Neural cell (in vitro differentiated cells): Measurements from ENCODE around the gene ERGIC2.

Experiments
- SMC3 ChIP-seq: fragments of 450-650 bp; conservative IDR thresholded peaks from 2 replicates; pipeline ENCODE4 v1.6.1; 2014; ENCODE audit warnings: antibody characterized with exemption, mild to moderate bottlenecking, moderate library complexity; ENCODE audit not compliant: poor library complexity
- TF ChIP-seq, protein P1 (sequence below): fragments of 450-650 bp; IDR thresholded peaks from 2 replicates; pipeline ENCODE4 v1.5.1; 2014; ENCODE audit warnings: antibody characterized with exemption, mild to moderate bottlenecking, moderate library complexity; ENCODE audit not compliant: poor library complexity, severe bottlenecking

DNA sequence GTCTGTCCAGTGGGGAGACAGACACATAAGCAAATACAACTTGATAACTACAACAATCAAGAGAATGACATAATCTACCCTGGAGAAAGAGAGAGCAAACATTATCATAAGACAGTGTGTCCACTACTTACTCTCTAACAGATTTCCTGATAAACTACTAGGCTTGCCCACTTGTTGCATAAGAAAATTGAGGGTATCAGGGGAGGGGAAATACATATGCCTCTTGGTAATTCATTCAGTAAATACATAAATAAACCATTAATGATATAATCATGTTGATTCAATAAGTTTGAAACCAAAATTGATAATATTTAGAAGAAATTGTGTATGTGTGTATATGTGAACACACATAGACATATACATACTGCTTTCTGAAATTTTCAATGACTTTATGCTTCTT, 76.6 kb downstream of the ERGIC2 start:
- TF ChIP-seq, protein P1, sequence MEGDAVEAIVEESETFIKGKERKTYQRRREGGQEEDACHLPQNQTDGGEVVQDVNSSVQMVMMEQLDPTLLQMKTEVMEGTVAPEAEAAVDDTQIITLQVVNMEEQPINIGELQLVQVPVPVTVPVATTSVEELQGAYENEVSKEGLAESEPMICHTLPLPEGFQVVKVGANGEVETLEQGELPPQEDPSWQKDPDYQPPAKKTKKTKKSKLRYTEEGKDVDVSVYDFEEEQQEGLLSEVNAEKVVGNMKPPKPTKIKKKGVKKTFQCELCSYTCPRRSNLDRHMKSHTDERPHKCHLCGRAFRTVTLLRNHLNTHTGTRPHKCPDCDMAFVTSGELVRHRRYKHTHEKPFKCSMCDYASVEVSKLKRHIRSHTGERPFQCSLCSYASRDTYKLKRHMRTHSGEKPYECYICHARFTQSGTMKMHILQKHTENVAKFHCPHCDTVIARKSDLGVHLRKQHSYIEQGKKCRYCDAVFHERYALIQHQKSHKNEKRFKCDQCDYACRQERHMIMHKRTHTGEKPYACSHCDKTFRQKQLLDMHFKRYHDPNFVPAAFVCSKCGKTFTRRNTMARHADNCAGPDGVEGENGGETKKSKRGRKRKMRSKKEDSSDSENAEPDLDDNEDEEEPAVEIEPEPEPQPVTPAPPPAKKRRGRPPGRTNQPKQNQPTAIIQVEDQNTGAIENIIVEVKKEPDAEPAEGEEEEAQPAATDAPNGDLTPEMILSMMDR: no peak
- TF ChIP-seq SMC3: no peak
